SK-N-SH (cell line): ENCODE measurements around the gene G6PC1. TPM values are rescaled to one million over a fixed set of nuclear protein-coding genes. Genes with fewer than 3 reads are reported as not detected.

Experiments
- CTCF ChIA-PET: fragments of 300-600, 350-600 bp; formaldehyde crosslinking; extraction: SDS; loops from one replicate; lab custom pipeline; 2021; lab: Yijun Ruan, JAX
- POLR2A ChIA-PET: fragments of 350-600 bp; sonication (Branson Sonifier 250); formaldehyde crosslinking; extraction: SDS; loops from one replicate; lab custom pipeline; 2020; ENCODE audit warnings: antibody characterized with exemption, inconsistent platforms; lab: Yijun Ruan, JAX
- DNase-seq: peaks from one replicate; pipeline ENCODE4 v3.0.0; 2012
- H2AFZ ChIP-seq: fragments of 200-600 bp; sonication (generic); 2 replicates; pipeline ENCODE4 v1.8.1; 2016; ENCODE audit warnings: antibody characterized with exemption, mild to moderate bottlenecking, low read depth
- H3F3A ChIP-seq: fragments of 200-600 bp; sonication (generic); replicated peaks from 2 replicates; pipeline ENCODE3; 2016; ENCODE audit warnings: antibody characterized with exemption, mild to moderate bottlenecking; ENCODE audit not compliant: insufficient read depth
- H3K27ac ChIP-seq, 2 experiments: fragments of 200-500 bp in 1 of 2; fragments of 200-600 bp in 1 of 2; sonication (Bioruptor generic) in 1 of 2; sonication (generic), shearing (Covaris generic) in 1 of 2; 2 replicates each; pipeline versions ENCODE4 v1.5.1 to v1.6.1; 2014 to 2016; ENCODE audit warnings: low read depth in 2 of 2, inconsistent platforms in 1 of 2, low read length in 1 of 2, mild to moderate bottlenecking in 1 of 2, mixed read lengths in 1 of 2
- H3K27me3 ChIP-seq: fragments of 200-600 bp; sonication (generic), shearing (Covaris generic); 2 replicates; pipeline ENCODE4 v1.6.1; 2016; ENCODE audit warnings: mixed run types; ENCODE audit not compliant: insufficient read depth
- H3K36me3 ChIP-seq, 2 experiments: fragments of 200-500 bp in 1 of 2; fragments of 200-600 bp in 1 of 2; sonication (Bioruptor generic) in 1 of 2; sonication (generic) in 1 of 2; replicated peaks in 1 of 2; 2 replicates each; pipeline versions ENCODE3 to v1.5.1; 2014 to 2016; ENCODE audit warnings: low read length in 1 of 2, mild to moderate bottlenecking in 1 of 2; ENCODE audit not compliant: insufficient read depth in 2 of 2, control insufficient read depth in 1 of 2
- H3K4me1 ChIP-seq, 2 experiments: fragments of 200-500 bp in 1 of 2; fragments of 200-600 bp in 1 of 2; sonication (Bioruptor generic) in 1 of 2; sonication (generic), shearing (Covaris generic) in 1 of 2; 2 replicates each; pipeline versions ENCODE4 v1.5.1 to v1.6.1; 2014 to 2016; ENCODE audit warnings: low read depth in 1 of 2, low read length in 1 of 2, mixed run types in 1 of 2; ENCODE audit not compliant: insufficient read depth in 2 of 2, control insufficient read depth in 1 of 2
- H3K4me2 ChIP-seq: fragments of 200-600 bp; sonication (generic), shearing (Covaris generic); 2 replicates; pipeline ENCODE4 v1.6.1; 2017; ENCODE audit warnings: mixed run types
- H3K4me3 ChIP-seq, 2 experiments: fragments of 200-500 bp in 1 of 2; fragments of 200-600 bp in 1 of 2; sonication (Bioruptor generic) in 1 of 2; sonication (generic), shearing (Covaris generic) in 1 of 2; 2 replicates each; pipeline versions ENCODE4 v1.5.1 to v1.8.1; 2014 to 2016; ENCODE audit warnings: low read depth in 2 of 2, inconsistent platforms in 1 of 2, low read length in 1 of 2, mild to moderate bottlenecking in 1 of 2, mixed read lengths in 1 of 2, moderate library complexity in 1 of 2
- H3K79me2 ChIP-seq: fragments of 200-600 bp; sonication (generic); 2 replicates; pipeline ENCODE4 v1.8.1; 2017; ENCODE audit warnings: mild to moderate bottlenecking; ENCODE audit not compliant: insufficient read depth
- H3K9ac ChIP-seq: fragments of 200-600 bp; sonication (generic); 2 replicates; pipeline ENCODE4 v1.6.1; 2017; ENCODE audit warnings: mixed run types
- H3K9me2 ChIP-seq: fragments of 200-600 bp; sonication (generic); 2 replicates; pipeline ENCODE4 v1.6.1; 2017; ENCODE audit warnings: mixed run types
- H3K9me3 ChIP-seq: fragments of 200-600 bp; sonication (generic); 2 replicates; pipeline ENCODE4 v1.6.1; 2017; ENCODE audit warnings: mixed run types, mild to moderate bottlenecking, moderate library complexity
- H4K20me1 ChIP-seq: fragments of 200-600 bp; sonication (generic); 2 replicates; pipeline ENCODE4 v1.6.1; 2017; ENCODE audit warnings: mild to moderate bottlenecking, mixed run types; ENCODE audit not compliant: insufficient read depth
- CHD2 ChIP-seq: fragments of 150-350 bp; IDR thresholded peaks from 2 replicates; pipeline ENCODE4 v1.6.1; 2018; ENCODE audit warnings: low read length; ENCODE audit not compliant: partially characterized antibody
- CTCF ChIP-seq: fragments of 200-600 bp; sonication (generic); IDR thresholded peaks from 2 replicates; pipeline ENCODE4 v1.6.1; 2017; ENCODE audit warnings: antibody characterized with exemption, mild to moderate bottlenecking, moderate library complexity
- ELF1 ChIP-seq: IDR thresholded peaks from 2 replicates; pipeline ENCODE4 v1.4.0; 2012
- EZH2phosphoT487 ChIP-seq: fragments of 200-600 bp; sonication (generic); IDR thresholded peaks from 2 replicates; pipeline ENCODE4 v1.6.1; 2017; ENCODE audit warnings: low read depth, mixed run types, mild to moderate bottlenecking, antibody characterized with exemption, moderate library complexity, borderline replicate concordance
- FOSL2 ChIP-seq: IDR thresholded peaks from 2 replicates; pipeline ENCODE4 v1.4.0; 2012; ENCODE audit warnings: low read depth, mild to moderate bottlenecking, moderate library complexity, borderline replicate concordance
- FOXJ3 ChIP-seq: sonication (generic); formaldehyde crosslinking; IDR thresholded peaks from 2 replicates; pipeline ENCODE4 v1.5.1; 2020; ENCODE audit warnings: mild to moderate bottlenecking, missing genetic modification reagents
- FOXM1 ChIP-seq: IDR thresholded peaks from 2 replicates; pipeline ENCODE4 v1.4.0; 2012; ENCODE audit warnings: low read depth, mild to moderate bottlenecking
- GABPA ChIP-seq: IDR thresholded peaks from 2 replicates; pipeline ENCODE4 v1.4.0; 2012; ENCODE audit warnings: low read depth, mild to moderate bottlenecking
- GATA2 ChIP-seq: sonication (generic); formaldehyde crosslinking; IDR thresholded peaks from 2 replicates; pipeline ENCODE4 v1.5.0; 2020; ENCODE audit warnings: mild to moderate bottlenecking, missing genetic modification reagents
- JUND ChIP-seq: IDR thresholded peaks from 2 replicates; pipeline ENCODE4 v1.4.0; 2012
- MAX ChIP-seq: IDR thresholded peaks from 2 replicates; pipeline ENCODE4 v1.4.0; 2012; ENCODE audit warnings: low read depth
- MXI1 ChIP-seq: IDR thresholded peaks from 2 replicates; pipeline ENCODE4 v1.6.1; 2012; ENCODE audit warnings: mild to moderate bottlenecking, low read depth, low read length, improper control_type of control experiment
- NFIC ChIP-seq: IDR thresholded peaks from 2 replicates; pipeline ENCODE4 v1.4.0; 2012; ENCODE audit warnings: borderline replicate concordance
- NRF1 ChIP-seq: IDR thresholded peaks from 2 replicates; pipeline ENCODE4 v1.6.1; 2012; ENCODE audit warnings: low read depth, mild to moderate bottlenecking, low read length
- RAD21 ChIP-seq: IDR thresholded peaks from 2 replicates; pipeline ENCODE4 v1.6.1; 2012; ENCODE audit warnings: mild to moderate bottlenecking, low read length
- RFX5 ChIP-seq: IDR thresholded peaks from 2 replicates; pipeline ENCODE4 v1.6.1; 2012; ENCODE audit warnings: mild to moderate bottlenecking, improper control_type of control experiment, low read length
- TCF12 ChIP-seq: IDR thresholded peaks from 2 replicates; pipeline ENCODE4 v1.4.0; 2012
- TEAD4 ChIP-seq: IDR thresholded peaks from 2 replicates; pipeline ENCODE4 v1.4.0; 2012; ENCODE audit warnings: mild to moderate bottlenecking, borderline replicate concordance; ENCODE audit not compliant: insufficient read depth
- USF2 ChIP-seq: fragments of 150-350 bp; IDR thresholded peaks from 2 replicates; pipeline ENCODE4 v1.6.1; 2017; ENCODE audit warnings: antibody characterized with exemption, low read length, low read depth, borderline replicate concordance
- YY1 ChIP-seq: IDR thresholded peaks from 2 replicates; pipeline ENCODE4 v1.4.0; 2012; ENCODE audit warnings: low read depth, mild to moderate bottlenecking
- ZBTB33 ChIP-seq: IDR thresholded peaks from 2 replicates; pipeline ENCODE4 v1.4.0; 2012; ENCODE audit warnings: low read depth, borderline replicate concordance
- whole genome bisulfite sequencing: methylation state at CpG from one replicate; pipeline ENCODE4 v1.1.6; 2017; ENCODE audit warnings: low lambda C conversion rate; 5-methylcytosine and 5-hydroxymethylcytosine counted together
- polyA plus RNA-seq, 3 experiments: library from polyadenylated mRNA; depleted of rRNA; stranded (reverse); fragments of >200 nt; gene quantifications; 2 replicates each; pipeline ENCODE4 v1.2.3, GENCODE V29; 2012
- TF ChIP-seq, protein P1 (sequence below): IDR thresholded peaks from 2 replicates; pipeline ENCODE4 v1.4.0; 2012; ENCODE audit warnings: low read depth, borderline replicate concordance

The G6PC1 gene
- polyA plus RNA-seq, 1 of the 3 experiments (the other 2 are of a cell fraction) = not detected

- no peak for TF ChIP-seq CTCF
- no peak for TF ChIP-seq CHD2
- TF ChIP-seq JUND = no peak
- no peak for TF ChIP-seq TEAD4
Measured at GRCh38 chr17:42901535-42902229, 1.1 kb downstream of the G6PC1 start (continued).

GRCh38 chr17:42904110-42904469, 3.5 kb downstream of the G6PC1 start:
- no peak for DNase-seq
- TF ChIP-seq NFIC (no peak), EZH2phosphoT487 (no peak), MAX (no peak), MXI1 (no peak), YY1 (no peak), RAD21 (no peak), NRF1 (no peak), FOSL2 (no peak), TCF12 (no peak), ZBTB33 (no peak), ELF1 (no peak), FOXJ3 (CRISPR knock-in tag) (no peak), GABPA (no peak), USF2 (no peak), JUND (no peak), FOXM1 (no peak), GATA2 (CRISPR knock-in tag) (no peak), TEAD4 (no peak), RFX5 (no peak)
- TF ChIP-seq, protein P1, sequence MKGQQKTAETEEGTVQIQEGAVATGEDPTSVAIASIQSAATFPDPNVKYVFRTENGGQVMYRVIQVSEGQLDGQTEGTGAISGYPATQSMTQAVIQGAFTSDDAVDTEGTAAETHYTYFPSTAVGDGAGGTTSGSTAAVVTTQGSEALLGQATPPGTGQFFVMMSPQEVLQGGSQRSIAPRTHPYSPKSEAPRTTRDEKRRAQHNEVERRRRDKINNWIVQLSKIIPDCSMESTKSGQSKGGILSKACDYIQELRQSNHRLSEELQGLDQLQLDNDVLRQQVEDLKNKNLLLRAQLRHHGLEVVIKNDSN = no peak
- peaks cover 44% of the 10 kb centered on the region for H3K27me3 ChIP-seq
- no peaks in the 10 kb centered on the region for H3F3A ChIP-seq
- POLR2A ChIA-PET = no interaction called here
- H3K79me2 ChIP-seq = no peaks in the 10 kb centered on the region
- H3K9me3 ChIP-seq = no peaks in the 10 kb centered on the region
- CTCF ChIA-PET = no interaction called here
- WGBS = 52% methylated on average over 6 of the region's 6 CpGs
- no peak overlapping the region for H3K27ac ChIP-seq
- H3K4me1 ChIP-seq = no peaks in the 10 kb centered on the region
- H3K9ac ChIP-seq = no peak overlapping the region
- no peak overlapping the region for H3K4me3 ChIP-seq
- no peaks in the 10 kb centered on the region for H3K36me3 ChIP-seq
- H3K9me2 ChIP-seq = no peaks in the 10 kb centered on the region
- no peaks in the 10 kb centered on the region for H4K20me1 ChIP-seq
- no peak overlapping the region for H2AFZ ChIP-seq
- no peak overlapping the region for H3K4me2 ChIP-seq
